ENCODE data around the gene MSH5.
"Not testable (repeated sequence)": the region's sequence is repeated elsewhere in the genome, so short reads cannot be mapped to it uniquely, and the experiment has no call there.

Gene MSH5

DNA sequence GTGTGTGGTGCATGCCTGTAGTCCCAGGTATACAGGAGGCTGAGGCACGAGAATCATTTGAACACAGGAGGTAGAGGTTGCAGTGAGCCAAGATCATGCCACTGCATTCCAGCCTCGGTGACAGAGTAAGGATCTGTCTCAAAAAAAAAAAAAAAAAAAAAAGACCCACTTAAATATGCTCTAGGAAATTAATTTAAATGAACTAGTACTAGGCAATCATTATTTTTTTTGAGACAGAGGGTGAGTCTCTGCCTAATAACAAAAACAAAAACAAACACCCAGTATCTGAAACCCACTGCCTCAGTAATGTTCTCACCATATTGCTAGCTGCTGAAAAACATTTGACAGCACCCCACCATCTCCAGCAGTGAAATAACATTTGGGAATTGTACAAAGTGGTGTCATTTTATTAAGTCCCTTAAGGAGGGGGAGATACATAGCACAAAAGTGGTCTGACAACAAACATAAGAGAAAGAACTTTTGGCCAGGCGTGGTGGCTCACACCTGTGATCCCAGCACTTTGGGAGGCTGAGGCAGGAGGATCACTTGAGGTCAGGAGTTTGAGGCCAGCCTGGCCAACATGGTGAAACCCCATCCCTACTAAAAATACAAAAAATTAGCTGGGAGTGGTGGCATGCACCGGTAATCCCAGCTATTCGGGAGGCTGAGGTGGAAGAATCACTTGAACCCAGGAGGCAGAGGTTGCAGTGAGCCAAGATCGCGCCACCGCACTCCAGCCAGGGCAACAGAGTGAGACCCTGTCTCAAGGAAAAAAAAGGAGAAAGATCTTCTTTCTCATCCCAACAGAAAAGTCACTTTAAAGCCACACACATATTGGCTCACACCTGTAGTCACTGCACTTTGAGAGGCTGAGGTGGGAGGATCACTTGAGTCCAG lies 61.5 kb downstream of the MSH5 start:
- DNase-seq (ENCODE audit: low read depth, low spot score), result not testable (repeated sequence)

DNA sequence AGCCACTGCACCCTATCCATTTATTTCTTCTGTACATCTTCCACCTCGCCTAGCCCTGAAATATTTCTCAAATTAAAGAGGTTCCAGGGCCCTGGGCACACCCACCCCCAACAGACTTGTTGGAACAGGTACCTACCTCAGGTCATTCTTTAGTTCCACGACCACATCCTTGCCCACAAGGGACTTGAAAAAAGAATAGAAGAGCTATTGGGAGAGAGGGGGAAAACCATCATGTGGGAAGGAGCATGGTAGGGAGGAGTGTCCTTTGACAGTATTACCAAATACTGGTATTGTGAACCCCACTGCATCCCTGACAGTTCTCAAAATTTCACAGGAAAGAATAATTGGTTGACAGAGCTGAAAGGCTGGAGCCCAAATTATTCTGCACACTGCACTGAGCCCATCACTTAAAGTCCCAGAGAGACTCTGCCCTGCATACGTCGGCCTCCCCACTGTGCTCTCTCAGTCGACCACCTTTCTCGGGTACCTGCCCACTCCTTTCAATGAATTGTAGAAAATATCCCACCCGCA lies 66.2 kb downstream of the MSH5 start:
- no peak for DNase-seq (ENCODE audit: low read depth, low spot score)

GRCh38 chr6:31806470-31807272 lies 66.9 kb downstream of the MSH5 start, which contains the start of gene LSM2:
LSM2 (minus strand) TSS chr6:31806966; CDS start chr6:31806757, 209 bp downstream.
- DNase-seq (ENCODE audit: low read depth, low spot score), result peak; percentile 85

DNA sequence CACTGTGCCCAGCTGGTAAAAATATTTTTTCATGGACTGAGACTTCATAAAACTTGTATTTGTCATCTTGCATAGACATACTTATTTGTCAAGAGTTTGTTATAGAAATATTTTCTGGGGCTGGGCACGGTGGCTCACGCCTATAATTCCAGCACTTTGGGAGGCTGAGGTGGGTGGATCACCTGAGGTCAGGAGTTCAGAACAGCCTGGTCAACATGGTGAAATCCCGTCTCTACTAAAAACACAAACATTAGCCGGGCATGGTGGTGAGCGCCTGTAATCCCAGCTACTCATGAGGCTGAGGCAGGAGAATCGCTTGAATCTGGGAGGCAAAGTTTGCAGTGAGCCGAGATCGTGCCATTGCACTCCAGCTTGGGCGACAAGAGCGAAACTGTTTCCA lies 68.8 kb downstream of the MSH5 start:
- not testable (repeated sequence) for DNase-seq (ENCODE audit: low read depth, low spot score)

GRCh38 chr6:31811645-31812044 lies 71.8 kb downstream of the MSH5 start:
- DNase-seq (ENCODE audit: low read depth, low spot score), result no peak

Measured in activated CD4-positive, CD25-positive, alpha-beta regulatory T cell treated with anti-CD3 and anti-CD28 coated beads, Interleukin-2, amount 50 U/mL, for 16 hours (primary cell).